ENCODE data around the gene IFNGR1.
A peak's percentile ranks its signal among the peaks of the same experiment; 100 is the strongest.
"Not testable (repeated sequence)": the region's sequence is repeated elsewhere in the genome, so short reads cannot be mapped to it uniquely, and the experiment has no call there.

Gene IFNGR1

DNA sequence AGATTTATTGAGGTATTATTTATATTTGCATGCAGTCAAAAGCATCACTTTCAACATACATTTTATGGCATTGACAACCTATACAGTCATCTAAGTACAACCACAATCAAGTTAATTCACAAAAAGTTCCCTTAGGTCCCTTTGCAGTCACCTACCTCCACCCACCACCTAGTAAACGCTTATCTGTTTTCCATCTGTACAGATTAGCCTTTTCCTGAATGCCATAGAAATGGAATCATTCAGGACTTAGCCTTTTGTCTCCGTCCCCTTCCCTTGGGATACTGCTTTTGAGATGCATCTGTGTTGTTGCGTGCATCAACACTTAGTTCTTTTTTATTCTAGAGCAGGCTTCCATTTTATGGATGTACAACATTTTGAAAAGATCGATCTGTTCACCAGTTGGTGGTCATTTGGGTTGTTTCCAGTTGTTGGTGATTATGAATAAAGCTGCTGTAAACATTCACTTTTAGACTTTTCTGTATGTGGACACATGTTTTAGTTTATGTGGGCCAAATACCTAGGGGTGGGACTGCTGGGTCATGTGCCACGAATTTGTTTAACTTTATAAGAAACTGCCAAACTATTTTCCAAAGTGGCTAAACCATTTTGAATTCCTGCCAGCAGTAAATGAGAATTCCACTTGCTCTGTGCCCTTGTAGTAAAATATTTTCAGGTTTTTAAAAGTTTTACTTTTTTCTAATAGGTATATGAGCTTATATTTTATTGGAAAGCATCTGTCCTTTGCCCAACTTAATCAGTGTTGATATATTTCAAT, 17.6 kb upstream of the IFNGR1 start:
- no peak for DNase-seq (ENCODE audit: low spot score)

DNA sequence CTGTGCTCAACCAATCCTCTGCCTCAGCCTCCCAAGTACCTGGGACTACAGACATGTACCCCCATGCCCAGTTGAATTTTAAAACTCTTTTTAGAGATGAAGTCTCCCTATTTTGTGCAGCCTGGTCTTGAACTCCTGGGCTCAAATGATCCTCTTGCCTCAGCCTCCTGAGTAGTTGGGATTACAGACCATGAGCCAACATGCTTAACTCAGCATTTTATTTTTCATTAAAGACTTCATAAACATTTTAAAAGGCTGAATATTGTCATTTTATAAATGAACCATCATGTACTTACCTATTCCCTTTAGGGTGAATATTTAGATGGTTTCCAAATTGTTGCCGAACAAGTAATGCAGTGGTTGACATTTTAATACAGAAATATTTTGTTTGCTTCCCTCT, 16.5 kb upstream of the IFNGR1 start:
- no peak for DNase-seq (ENCODE audit: low spot score)

DNA sequence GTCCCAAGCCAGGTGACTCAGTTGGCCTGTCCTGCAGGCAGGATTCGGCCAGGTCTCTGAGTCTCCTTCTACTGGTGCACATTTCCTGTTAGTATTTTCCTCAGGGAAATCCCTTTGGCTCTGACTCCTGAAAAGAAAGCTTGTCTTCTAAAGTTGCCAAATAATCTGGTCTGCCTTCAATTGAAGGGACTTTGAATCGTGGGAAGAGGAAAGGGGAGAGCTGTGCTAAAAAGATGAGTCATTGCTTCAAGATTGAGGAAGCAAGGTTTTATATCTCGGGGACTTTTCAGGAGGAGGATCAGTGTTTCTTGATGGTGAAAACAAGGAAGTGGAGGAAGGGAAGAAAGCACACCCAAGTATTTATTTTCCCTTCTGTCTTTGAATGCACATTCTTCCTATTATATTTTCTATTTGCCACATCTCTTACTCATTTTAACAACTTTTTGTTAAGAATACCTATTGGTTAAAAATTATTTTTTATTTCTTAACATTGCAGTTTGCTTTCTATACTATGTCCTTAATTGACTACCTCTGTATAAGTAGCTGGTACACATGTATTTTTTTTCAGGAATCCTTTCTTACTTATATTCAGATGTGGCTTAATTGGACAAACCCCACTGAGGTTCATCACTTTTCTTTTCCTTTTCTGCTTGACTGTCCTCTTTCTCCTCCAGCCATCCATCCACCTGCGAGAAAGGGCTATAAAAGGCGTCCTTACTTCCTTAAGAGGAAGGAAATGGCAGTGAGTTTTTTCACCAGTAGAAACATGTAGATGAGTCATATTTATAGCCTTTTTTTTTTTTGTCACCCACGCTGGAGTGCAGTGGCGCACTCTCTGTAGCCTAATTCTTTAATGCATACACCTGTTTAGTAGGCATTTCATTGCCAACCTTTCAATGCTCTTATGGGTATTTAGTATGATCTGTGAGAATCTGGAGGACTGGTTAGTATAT, 15.0 kb upstream of the IFNGR1 start:
- DNase-seq (ENCODE audit: low spot score), result no peak

DNA sequence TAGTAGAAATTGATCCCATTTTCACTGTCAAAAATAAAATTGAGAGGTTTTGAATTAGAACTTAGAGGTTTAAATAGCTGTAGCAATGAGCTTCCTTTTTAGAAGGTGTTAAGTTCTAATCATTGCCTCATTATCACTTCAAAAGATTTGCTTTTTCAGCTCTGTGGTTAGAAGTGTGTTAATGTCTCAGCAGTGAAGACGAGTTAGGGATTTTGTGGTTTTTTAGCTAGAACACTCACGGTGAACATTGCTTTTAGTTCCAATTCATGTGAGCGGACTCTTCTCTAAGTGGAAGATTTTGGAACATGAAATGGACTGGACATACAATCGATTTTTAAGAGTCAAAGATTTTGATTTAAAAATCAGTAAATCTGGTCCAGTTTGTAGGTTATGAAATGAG, 12.7 kb upstream of the IFNGR1 start:
- no peak for DNase-seq (ENCODE audit: low spot score)

DNA sequence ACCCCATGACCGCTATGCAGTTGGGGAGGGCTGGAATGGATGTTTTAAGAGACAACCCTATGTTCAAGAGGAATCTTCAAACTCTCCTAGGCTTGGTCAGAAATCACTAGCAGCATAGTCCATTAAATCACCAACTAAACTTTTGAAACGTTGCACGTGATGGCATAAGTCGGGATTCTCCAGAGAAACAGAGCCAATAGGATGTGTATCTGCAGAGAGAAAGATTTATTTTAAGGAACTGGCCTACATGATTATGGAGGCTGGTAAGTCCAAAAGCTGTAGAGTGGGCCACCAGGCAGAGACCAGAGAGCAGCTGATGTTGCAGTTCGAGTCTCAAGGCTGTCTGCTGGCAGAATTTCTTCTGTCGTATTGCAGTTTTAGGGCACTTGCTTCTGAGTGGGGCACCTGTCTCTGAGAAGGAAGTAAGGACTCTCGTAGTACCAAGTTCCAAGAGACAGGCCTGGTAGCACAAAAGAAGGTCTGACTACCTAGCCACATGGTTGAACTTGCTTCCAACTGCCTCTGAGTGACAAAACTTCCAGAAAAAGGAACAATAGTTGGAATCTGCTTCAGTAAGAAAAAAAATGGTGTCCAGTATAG, 11.9 kb upstream of the IFNGR1 start:
- DNase-seq (ENCODE audit: low spot score), result no peak

DNA sequence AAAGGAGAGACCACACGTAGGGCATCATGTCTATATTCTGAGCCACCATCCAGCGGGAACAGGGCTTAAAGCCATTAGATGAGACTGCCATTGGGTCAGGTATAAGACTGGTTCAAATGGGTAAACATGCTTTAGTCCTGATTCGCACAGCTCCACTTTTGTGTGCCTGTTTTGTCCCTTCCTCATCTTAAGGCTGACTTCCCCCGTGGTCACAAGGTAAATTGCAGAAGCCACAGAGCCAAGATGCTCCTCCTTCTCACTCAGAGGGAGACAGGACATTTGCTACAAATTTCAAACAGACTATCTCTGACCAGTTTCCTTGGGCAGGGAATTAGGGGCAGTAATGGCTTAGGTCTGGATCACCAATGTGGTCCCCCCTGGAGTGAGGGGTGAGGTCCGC, 11.4 kb upstream of the IFNGR1 start:
- no peak for DNase-seq (ENCODE audit: low spot score)

DNA sequence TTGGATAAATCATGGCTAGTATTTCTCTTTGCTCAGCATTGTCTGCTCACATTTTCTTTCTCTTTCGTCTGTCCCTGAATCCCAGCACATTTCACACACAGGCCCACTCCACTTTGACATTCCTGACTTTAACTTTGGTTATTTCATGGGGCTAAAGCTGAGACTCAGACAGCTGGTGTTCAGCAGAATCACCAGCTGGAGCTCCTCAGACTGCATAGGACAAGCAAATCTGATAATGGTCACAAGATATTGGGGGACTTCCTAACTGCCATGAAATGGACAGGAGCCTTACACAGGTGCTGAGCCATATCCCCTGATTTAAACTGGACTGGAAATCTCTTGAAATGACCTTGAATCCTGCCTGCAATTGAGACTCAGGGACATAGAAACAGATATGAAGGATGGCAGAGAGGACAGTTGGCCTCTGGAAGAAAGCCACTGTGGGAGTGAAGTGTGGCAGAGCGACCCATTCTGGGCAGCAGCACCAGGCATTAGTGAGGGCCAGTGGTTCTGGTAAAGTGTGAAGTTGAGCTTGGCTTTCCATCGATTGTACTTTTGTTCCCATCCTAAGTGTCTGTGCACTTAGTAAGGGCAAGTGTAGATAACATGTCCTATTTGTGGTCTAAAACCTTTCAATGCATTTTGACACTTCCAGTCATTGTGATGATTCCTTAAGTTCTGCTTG, 10.0 kb upstream of the IFNGR1 start:
- DNase-seq (ENCODE audit: low spot score), result no peak

DNA sequence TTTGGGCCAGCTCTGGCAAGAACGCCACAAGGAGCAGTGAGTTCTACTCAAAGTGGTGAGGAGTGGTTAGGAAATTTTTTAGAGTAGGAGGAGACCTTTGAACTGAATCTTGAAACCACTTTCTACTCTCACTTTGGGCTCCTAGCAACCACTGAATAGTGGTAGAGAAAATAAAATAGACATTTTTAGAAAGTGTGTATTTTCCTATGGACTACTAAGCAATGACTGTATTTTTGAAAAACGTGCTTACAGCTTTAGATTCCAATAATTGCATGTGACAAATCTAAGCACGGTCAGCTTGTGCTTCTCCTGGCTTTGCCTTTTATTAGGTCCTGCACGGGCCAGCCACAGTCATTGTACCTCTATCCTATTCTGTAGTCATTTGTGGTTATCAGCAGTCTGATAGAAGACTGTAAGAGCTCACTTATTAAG, 8.7 kb upstream of the IFNGR1 start:
- DNase-seq (ENCODE audit: low spot score), result no peak

DNA sequence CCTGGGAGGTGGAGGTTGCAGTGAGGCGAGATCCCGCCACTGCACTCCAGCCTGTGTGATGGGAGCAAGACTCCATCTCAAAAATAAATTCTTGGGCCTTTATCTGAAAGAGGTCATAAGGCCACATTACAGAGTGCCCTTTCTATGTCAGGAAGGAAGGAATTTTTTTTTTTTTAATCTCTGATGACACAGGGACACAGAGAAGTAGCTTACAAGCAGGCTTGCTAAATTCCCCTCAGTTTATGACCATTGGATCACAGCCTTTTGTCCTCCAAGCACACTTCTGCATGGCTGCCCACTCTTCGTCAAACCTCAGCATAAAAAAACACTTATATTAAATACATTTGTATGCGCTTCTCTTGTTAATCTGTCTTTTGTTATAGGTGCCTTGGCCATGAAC, 7.5 kb upstream of the IFNGR1 start:
- no peak for DNase-seq (ENCODE audit: low spot score)

DNA sequence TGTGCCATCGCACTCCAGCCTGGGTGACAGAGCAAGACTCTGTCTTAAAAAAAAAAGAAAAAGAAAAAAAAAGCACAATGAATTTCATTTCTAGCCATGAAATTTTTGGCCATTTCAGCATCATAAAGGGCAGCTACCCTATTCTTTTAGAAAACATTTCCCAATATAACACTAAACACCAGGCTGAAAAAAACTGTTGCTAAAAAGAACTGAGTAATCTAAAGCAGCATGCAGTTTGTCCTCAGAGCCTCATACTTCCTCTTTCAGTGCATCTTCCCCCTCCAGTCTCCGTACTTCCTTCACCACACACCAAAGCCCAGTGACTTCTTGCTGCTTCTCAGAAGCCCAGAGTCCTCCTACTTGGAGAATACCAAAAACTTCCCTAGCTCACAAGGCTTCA, 5.6 kb upstream of the IFNGR1 start:
- DNase-seq (ENCODE audit: low spot score), result no peak

DNA sequence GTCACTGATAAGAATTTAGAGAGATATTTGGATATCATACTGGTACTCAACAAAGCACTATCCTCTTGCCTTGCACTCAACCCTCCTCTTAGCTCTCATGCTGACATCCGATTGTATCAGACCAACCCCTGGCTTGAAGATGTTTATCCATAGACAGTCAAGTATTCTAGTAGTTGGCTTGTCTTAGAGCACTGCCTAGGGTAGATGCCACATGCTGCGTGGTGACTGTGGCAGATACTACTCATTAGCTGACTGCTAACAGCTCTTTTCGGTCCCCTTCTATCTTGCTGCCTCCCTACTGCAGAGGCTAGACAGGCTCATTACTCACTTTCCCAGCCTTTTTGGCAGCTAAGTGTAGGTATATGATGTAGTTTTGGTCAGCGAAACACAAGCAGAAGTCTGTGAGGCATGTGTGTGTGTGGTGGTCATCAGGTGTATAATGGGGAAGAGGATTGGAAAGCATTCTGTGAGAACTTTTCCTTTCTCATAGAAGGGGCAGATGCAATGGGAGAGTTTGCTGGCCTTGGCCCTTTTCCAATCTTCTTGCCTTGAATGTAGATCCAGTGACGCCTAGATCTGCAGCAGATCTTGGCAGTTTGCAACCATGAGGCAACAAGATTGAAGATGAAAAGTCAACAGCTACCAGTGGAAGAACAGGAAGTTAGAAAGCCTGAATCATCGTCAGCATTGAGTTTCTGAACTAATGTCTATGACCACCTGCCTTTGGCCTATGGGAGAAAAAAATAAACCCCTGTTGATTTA, 4.4 kb upstream of the IFNGR1 start:
- DNase-seq (ENCODE audit: low spot score), result no peak

DNA sequence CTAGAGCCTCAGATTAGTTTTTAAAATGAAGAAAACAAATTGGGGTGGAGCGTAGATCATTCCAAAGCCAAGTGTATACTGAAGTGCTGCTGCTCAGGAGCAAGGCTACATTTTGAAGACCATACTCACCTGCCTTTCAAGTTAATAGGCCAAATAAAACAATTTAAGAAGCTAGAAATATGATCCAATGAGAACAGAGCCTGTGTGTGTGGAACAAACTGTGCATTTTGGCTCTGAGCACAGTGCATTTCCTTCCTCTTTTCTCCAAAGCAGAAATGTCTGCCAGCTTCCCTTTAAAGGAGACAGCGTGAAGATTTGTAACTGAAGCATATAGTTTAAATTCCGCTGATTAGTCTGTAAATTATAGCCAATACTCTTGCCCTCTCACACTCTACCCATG, 3.2 kb upstream of the IFNGR1 start:
- DNase-seq (ENCODE audit: low spot score), result no peak

DNA sequence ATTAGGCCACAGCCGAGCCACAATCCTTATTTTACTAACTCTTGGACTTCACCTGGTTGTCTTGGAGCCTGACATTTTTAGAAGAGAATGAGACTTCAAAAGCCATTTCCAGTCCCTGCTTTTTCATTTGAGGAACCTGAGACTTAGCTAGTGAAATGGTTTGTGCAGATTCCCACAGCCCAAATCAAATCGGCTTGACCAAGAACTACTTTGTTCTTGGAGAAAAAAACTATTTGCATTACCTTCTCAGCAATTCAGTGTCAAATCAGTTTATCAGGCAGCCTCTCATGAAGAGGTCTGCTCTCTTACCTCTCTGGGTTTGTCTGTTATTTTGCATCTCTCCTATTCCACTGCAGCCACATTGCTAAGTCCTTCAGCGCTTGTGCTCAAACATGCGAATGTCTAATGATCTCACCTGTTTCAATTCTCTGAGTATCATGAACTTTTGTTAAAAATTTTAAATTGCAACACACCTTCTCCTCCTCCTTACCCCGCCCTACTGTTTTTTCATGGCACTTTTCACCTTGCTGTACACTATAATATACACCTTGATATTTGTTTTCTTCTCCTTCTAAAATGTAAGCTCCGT, 573 bp upstream of the IFNGR1 start:
- no peak for DNase-seq (ENCODE audit: low spot score)

DNA sequence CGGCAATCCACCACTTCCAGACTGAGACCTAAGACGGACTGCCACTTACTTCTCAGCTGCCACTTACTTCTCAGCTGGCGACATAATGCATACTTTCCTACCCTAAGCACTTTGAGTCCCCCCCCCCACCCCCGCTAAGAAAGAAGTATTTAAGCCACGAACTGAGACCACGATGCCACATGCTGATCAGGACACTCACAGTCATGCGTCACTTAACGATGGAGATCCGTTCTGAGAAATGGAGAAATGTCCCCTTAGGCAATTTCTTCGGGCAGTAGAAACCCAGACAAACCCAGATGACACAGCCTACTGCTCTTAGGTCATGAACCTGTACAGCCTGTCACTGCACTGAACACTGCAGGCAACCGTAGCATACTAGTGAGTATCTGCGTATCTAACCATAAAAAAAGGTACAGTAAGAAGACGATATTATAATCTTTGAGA, 690 bp downstream of the IFNGR1 start:
- DNase-seq (ENCODE audit: low spot score), result peak; percentile 49

DNA sequence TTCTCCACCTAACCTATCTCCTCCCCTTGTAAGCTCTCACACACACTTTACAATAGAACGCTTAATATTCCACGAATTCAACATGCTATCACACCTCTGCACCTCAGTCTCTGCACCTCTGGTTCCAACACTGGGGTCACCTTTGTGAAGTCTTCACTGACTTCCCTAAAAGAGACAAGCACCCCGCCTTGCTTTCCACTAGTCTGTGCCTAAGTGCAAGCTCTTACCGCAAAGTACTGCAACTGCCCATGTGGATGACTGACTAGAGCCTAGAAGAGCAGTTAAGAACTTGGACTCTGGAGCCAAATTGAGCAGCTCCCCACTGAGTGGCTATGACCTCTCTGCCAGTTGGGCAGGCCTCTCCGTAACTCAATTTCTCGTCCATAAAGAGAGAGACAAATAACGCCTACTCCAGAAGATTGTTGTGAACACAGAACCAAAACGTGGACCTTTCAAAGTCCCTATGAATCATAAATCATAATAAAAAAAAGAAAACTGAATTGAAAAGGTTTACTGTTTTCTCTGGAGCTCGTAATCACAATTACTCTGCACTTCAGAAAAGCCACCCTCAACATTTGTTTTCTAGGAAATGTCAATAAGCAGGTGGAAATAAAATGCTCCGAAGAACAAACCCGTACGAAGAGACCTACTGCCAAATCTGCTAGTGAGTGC, 1.2 kb downstream of the IFNGR1 start:
- peak; percentile 19 for DNase-seq (ENCODE audit: low spot score)

DNA sequence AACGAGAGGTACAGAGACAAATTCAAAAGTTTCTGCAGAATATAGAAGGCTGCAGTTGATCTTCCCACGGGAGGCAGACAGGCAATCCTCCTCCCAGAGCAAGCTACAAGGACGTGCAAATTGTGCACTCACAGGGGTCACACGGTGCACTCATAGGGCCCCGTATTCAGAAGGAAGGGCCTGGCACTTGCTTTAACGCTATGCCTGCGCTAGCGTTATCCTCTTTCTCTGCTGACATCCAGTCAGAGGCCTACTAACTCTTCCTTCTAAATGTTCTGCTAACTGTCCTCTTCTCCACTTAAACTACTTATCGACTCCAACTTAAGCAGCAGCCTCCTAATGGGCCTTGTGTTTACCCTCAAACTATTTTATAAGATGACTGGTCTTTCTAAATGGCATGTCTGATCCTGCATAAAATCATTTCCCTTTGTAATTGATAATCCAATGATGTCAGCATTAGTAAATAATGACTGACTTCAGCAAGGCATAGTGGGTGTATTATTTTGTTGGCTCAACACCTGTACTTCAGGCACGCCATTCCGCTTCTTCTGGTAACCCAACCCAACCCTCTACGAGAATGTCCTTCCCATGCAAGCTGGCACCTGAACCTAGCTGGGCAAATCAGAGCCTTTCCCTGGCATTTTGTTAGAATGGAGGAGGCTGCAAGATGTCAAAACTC, 2.2 kb downstream of the IFNGR1 start:
- DNase-seq (ENCODE audit: low spot score), result no peak

DNA sequence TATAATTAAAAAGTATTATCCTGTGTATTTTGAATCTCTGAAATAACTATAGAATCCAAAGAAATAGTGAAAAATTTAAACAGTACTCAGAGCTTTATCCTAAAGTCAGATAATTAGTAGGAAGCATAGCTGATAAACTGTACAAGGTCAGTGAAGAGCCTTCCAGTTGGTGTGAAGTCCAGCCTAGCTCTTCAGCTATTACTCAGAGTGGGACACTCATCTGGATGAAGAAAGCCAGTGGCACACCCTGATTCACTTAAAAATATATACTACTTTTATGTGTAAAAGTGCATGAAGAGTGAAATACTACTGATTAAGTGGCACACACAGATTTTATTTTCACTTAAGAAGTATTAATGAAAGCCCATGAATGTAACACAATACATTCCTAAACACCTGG, 3.1 kb downstream of the IFNGR1 start:
- DNase-seq (ENCODE audit: low spot score), result no peak

DNA sequence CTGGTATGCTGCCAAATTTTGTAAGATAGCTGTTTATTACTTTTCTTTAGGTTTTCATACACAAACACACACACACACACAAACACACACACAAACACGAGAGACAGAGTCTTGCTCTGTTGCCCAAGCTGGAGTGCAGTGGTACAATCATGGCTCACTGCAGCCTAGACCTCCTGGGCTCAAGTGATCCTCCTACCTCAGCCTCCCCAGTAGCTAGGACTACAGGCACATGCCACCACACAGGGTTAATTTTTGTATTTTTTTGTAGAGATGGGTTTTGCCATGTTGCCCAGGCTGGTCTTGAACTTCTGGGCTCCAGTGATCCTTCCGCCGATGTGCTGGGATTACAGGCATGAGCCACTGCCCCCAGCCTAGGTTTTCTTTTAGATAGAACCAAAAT, 3.6 kb downstream of the IFNGR1 start:
- not testable (repeated sequence) for DNase-seq (ENCODE audit: low spot score)

DNA sequence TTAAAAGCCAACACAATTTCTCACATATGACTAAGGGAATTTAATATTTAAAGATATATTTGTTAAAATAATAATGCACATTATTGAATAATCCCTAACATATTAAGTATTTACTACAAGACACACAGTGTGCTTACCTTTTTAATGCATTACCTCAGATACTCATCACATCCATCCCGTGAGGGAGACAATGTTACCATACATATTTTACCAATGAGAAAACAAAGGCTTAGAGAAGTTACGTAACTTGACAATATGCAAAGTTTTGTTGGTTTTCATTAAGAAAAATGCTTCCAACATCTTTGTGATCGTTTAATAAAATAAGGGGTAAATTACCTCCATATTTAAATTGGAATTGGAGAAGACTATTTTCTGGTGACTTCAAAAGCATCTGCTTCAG, 4.3 kb downstream of the IFNGR1 start:
- no peak for DNase-seq (ENCODE audit: low spot score)

DNA sequence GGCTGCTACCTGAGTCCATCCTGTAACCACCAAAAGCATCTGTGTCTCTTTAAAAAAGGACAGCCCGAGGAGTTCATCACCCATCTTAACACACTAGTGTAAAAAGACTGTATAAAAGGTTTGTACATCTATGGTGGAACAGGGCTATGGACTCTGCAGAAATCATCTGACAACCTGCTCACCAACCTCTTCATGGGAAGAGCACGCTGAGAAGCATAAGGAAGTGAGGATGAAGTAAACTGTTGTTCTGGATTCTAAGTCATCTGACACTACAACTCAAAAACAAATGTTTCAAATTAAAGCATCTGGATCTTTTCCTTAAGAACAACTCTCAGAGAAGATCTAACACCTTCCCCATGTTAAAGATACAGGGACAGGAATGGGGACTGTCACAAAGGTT, 5.4 kb downstream of the IFNGR1 start:
- DNase-seq (ENCODE audit: low spot score), result no peak

Data from hematopoietic multipotent progenitor cell treated with erythropoietin and hydrocortisone succinate and interleukin-3 and kit ligand, for 17 days (in vitro differentiated cells).